ENCODE measurements around the gene EFCAB10.
"Not testable (repeated sequence)": the region's sequence is repeated elsewhere in the genome, so short reads cannot be mapped to it uniquely, and the experiment has no call there.

EFCAB10 gene

GRCh38 chr7:105521027-105521716, 60.1 kb downstream of the EFCAB10 start:
- TF ChIP-seq CTCF (IDR thresholded peaks at IDR 0.05): no peak
- DNase-seq (ENCODE audit: low spot score): peak; percentile 88
- Histone ChIP-seq H3K4me3 (peak overlapping the region; percentile 75), H3K27ac (peak overlapping the region; percentile 89 to 91)

GRCh38 chr7:105520620-105521019, 60.7 kb downstream of the EFCAB10 start:
- not testable (repeated sequence) for H3K27ac ChIP-seq; H3K4me3 ChIP-seq; DNase-seq (ENCODE audit: low spot score)

GRCh38 chr7:105519353-105519752, 61.9 kb downstream of the EFCAB10 start:
- no peak overlapping the region for H3K27ac ChIP-seq
- no peak for DNase-seq (ENCODE audit: low spot score)
- TF ChIP-seq CTCF (IDR thresholded peaks at IDR 0.05): no peak
- H3K4me3 ChIP-seq: no peak overlapping the region

GRCh38 chr7:105515610-105516009, 65.7 kb downstream of the EFCAB10 start:
- not testable (repeated sequence) for H3K27ac ChIP-seq; H3K4me3 ChIP-seq; DNase-seq (ENCODE audit: low spot score)
